H9 (cell line): Measurements from ENCODE around the gene GJB6. TPM values are rescaled to one million over a fixed set of nuclear protein-coding genes. Genes with fewer than 3 reads are reported as not detected.

ENCODE experiments used
- DNase-seq: peaks from one replicate; pipeline ENCODE4 v3.0.0-alpha.2; 2017
- H2AFZ ChIP-seq: one replicate; pipeline ENCODE4 v1.6.1; 2013; ENCODE audit warnings: mild to moderate bottlenecking, low read length, control low read depth, moderate library complexity
- H2AK5ac ChIP-seq: 2 replicates; pipeline ENCODE4 v1.6.1; 2013; ENCODE audit warnings: low read length, control low read depth, mixed read lengths; ENCODE audit not compliant: insufficient read length
- H2BK120ac ChIP-seq: one replicate; pipeline ENCODE4 v1.6.1; 2013; ENCODE audit warnings: low read depth, mild to moderate bottlenecking, low read length, control low read depth, inconsistent platforms; ENCODE audit not compliant: poor library complexity, severe bottlenecking
- H2BK12ac ChIP-seq: 2 replicates; pipeline ENCODE4 v1.6.1; 2013; ENCODE audit warnings: low read length, control low read depth, mixed read lengths, low read depth; ENCODE audit not compliant: insufficient read length
- H2BK15ac ChIP-seq: 2 replicates; pipeline ENCODE4 v1.6.1; 2013; ENCODE audit warnings: low read depth, low read length, control low read depth
- H2BK20ac ChIP-seq: one replicate; pipeline ENCODE4 v1.6.1; 2013; ENCODE audit warnings: low read depth, mild to moderate bottlenecking, low read length, control low read depth, inconsistent platforms; ENCODE audit not compliant: poor library complexity, severe bottlenecking
- H2BK5ac ChIP-seq: 2 replicates; pipeline ENCODE4 v1.6.1; 2013; ENCODE audit warnings: low read length, control low read depth, mixed read lengths; ENCODE audit not compliant: insufficient read length
- H3K14ac ChIP-seq: 2 replicates; pipeline ENCODE4 v1.6.1; 2013; ENCODE audit warnings: low read length, control low read depth; ENCODE audit not compliant: insufficient read depth
- H3K18ac ChIP-seq: 2 replicates; pipeline ENCODE4 v1.6.1; 2013; ENCODE audit warnings: low read depth, mild to moderate bottlenecking, mixed read lengths, low read length, control low read depth; ENCODE audit not compliant: insufficient read length
- H3K23ac ChIP-seq: 2 replicates; pipeline ENCODE4 v1.6.1; 2013; ENCODE audit warnings: low read length, control low read depth, mixed read lengths, low read depth; ENCODE audit not compliant: insufficient read length
- H3K23me2 ChIP-seq: 2 replicates; pipeline ENCODE4 v1.6.1; 2013; ENCODE audit warnings: low read depth, mild to moderate bottlenecking, mixed read lengths, low read length, control low read depth; ENCODE audit not compliant: insufficient read length, poor library complexity, severe bottlenecking
- H3K27ac ChIP-seq: 2 replicates; pipeline ENCODE4 v1.5.1; 2013; ENCODE audit warnings: low read length, control low read depth, mixed read lengths, low read depth; ENCODE audit not compliant: insufficient read length
- H3K27me3 ChIP-seq: 2 replicates; pipeline ENCODE4 v1.6.1; 2013; ENCODE audit warnings: low read length, control low read depth, inconsistent platforms; ENCODE audit not compliant: insufficient read depth
- H3K4ac ChIP-seq: 2 replicates; pipeline ENCODE4 v1.6.1; 2013; ENCODE audit warnings: low read depth, mild to moderate bottlenecking, control low read depth, inconsistent platforms, low read length, moderate library complexity
- H3K4me1 ChIP-seq: 2 replicates; pipeline ENCODE4 v1.6.1; 2013; ENCODE audit warnings: low read length, control low read depth, inconsistent platforms; ENCODE audit not compliant: insufficient read depth
- H3K4me2 ChIP-seq: 2 replicates; pipeline ENCODE4 v1.6.1; 2013; ENCODE audit warnings: low read length, control low read depth, mixed read lengths; ENCODE audit not compliant: insufficient read length, insufficient read depth
- H3K56ac ChIP-seq: 2 replicates; pipeline ENCODE4 v1.6.1; 2013; ENCODE audit warnings: low read depth, mild to moderate bottlenecking, mixed read lengths, low read length, control low read depth; ENCODE audit not compliant: insufficient read length
- H3K79me1 ChIP-seq: 2 replicates; pipeline ENCODE4 v1.6.1; 2013; ENCODE audit warnings: low read depth, mild to moderate bottlenecking, moderate library complexity, low read length, control low read depth, inconsistent platforms; ENCODE audit not compliant: insufficient read depth, poor library complexity, severe bottlenecking
- H3K79me2 ChIP-seq: 2 replicates; pipeline ENCODE4 v1.6.1; 2013; ENCODE audit warnings: low read length, control low read depth, inconsistent platforms; ENCODE audit not compliant: insufficient read depth
- H3K9ac ChIP-seq: 2 replicates; pipeline ENCODE4 v1.6.1; 2013; ENCODE audit warnings: low read length, control low read depth, mixed read lengths; ENCODE audit not compliant: insufficient read length; ENCODE audit errors: extremely low read depth
- H3K9me3 ChIP-seq: one replicate; pipeline ENCODE4 v1.6.1; 2013; ENCODE audit warnings: low read depth, low read length, inconsistent platforms; ENCODE audit not compliant: control insufficient read depth
- H3T11ph ChIP-seq: one replicate; pipeline ENCODE4 v1.6.1; 2013; ENCODE audit warnings: mild to moderate bottlenecking, low read length, control low read depth, inconsistent platforms
- H4K20me1 ChIP-seq: one replicate; pipeline ENCODE4 v1.6.1; 2013; ENCODE audit not compliant: control insufficient read depth, insufficient read length, insufficient read depth
- H4K5ac ChIP-seq: 2 replicates; pipeline ENCODE4 v1.6.1; 2013; ENCODE audit warnings: low read depth, mild to moderate bottlenecking, mixed read lengths, low read length, control low read depth; ENCODE audit not compliant: insufficient read length
- H4K8ac ChIP-seq: replicated peaks from 2 replicates; pipeline ENCODE4 v1.6.1; 2013; ENCODE audit warnings: low read length, control low read depth, mixed read lengths, low read depth; ENCODE audit not compliant: insufficient read length
- H4K91ac ChIP-seq: 2 replicates; pipeline ENCODE4 v1.6.1; 2013; ENCODE audit warnings: low read depth, mild to moderate bottlenecking, moderate library complexity, mixed read lengths, low read length, control low read depth; ENCODE audit not compliant: insufficient read length
- H3K27ac Mint-ChIP-seq, 3 experiments: 2 replicates in 2 of 3; 3 replicates in 1 of 3; pipeline ENCODE4 v1.8.0; 2020 to 2021; ENCODE audit warnings: mixed read lengths in 3 of 3, mild to moderate bottlenecking in 1 of 3, moderate library complexity in 1 of 3
- H3K27me3 Mint-ChIP-seq: 2 replicates; pipeline ENCODE4 v1.8.0; 2021; ENCODE audit warnings: low read depth, mild to moderate bottlenecking, moderate library complexity, mixed read lengths
- H3K36me3 Mint-ChIP-seq, 3 experiments: 2 replicates in 2 of 3; 3 replicates in 1 of 3; pipeline ENCODE4 v1.8.0; 2020 to 2021; ENCODE audit warnings: low read depth in 3 of 3, mixed read lengths in 3 of 3; ENCODE audit not compliant: insufficient read depth in 1 of 3
- H3K4me1 Mint-ChIP-seq, 2 experiments: 2 replicates each; pipeline ENCODE4 v1.8.0; 2020; ENCODE audit warnings: mixed read lengths in 2 of 2
- H3K4me3 Mint-ChIP-seq, 2 experiments: 2 replicates in 1 of 2; 3 replicates in 1 of 2; pipeline ENCODE4 v1.8.0; 2020 to 2021; ENCODE audit warnings: mild to moderate bottlenecking in 2 of 2, mixed read lengths in 2 of 2, moderate library complexity in 1 of 2
- H3K9me3 Mint-ChIP-seq, 2 experiments: 2 replicates in 1 of 2; 3 replicates in 1 of 2; pipeline ENCODE4 v1.8.0; 2020; ENCODE audit warnings: mild to moderate bottlenecking in 2 of 2, mixed read lengths in 2 of 2, moderate library complexity in 1 of 2
- CTCF ChIP-seq: fragments of 200-600 bp; sonication (generic); conservative IDR thresholded peaks from 3 replicates; pipeline ENCODE4 v1.8.0; 2021; ENCODE audit warnings: antibody characterized with exemption, mild to moderate bottlenecking
- WGBS: extraction: QIAGEN DNeasy Blood & Tissue Kit; methylation state at CpG from one replicate; pipeline ENCODE4 v1.1.7; 2013; ENCODE audit warnings: missing lambda C conversion rate, low lambda C conversion rate, mixed read lengths; ENCODE audit not compliant: insufficient read length; ENCODE audit errors: extremely low coverage; 5-methylcytosine and 5-hydroxymethylcytosine counted together
- total RNA-seq: library from RNA; stranded (reverse); gene quantifications from 2 replicates; pipeline ENCODE4 v1.2.1, GENCODE V29; 2021

Gene GJB6
- total RNA-seq, 1 experiment from 2014 or later: not detected

GRCh38 chr13:20258963-20259288 is 26.8 kb upstream of the GJB6 start:
- Histone ChIP-seq H2BK12ac (no peak overlapping the region), H2BK20ac (no peak overlapping the region), H3K14ac (no peak overlapping the region), H3K27ac (no peak overlapping the region), H3K9ac (no peak overlapping the region), H4K5ac (no peak overlapping the region), H3K56ac (no peak overlapping the region), H2AK5ac (no peak overlapping the region), H3T11ph (no peak overlapping the region), H2BK5ac (no peak overlapping the region), H3K79me1 (no peaks in the 10 kb centered on the region), H3K4me1 (no peaks in the 10 kb centered on the region), H3K79me2 (no peaks in the 10 kb centered on the region), H3K9me3 (no peaks in the 10 kb centered on the region), H3K23me2 (no peaks in the 10 kb centered on the region), H2BK120ac (no peak overlapping the region), H3K27me3 (no peaks in the 10 kb centered on the region), H4K20me1 (no peaks in the 10 kb centered on the region), H4K91ac (no peak overlapping the region), H4K8ac (no peak overlapping the region), H2BK15ac (no peak overlapping the region), H3K18ac (no peak overlapping the region), H2AFZ (no peak overlapping the region), H3K4ac (no peak overlapping the region), H3K4me2 (no peak overlapping the region), H3K23ac (no peak overlapping the region)
- WGBS: no CpG with 5 or more reads among the region's 4 CpGs
- DNase-seq: no peak
- peaks cover 12% of the 10 kb centered on the region; the same call in 1 of the 2 replicates for H3K27me3 Mint-ChIP-seq
- no peaks in the 10 kb centered on the region for H3K4me1 Mint-ChIP-seq
- no peak for TF ChIP-seq CTCF
- H3K4me3 Mint-ChIP-seq: no peak overlapping the region
- no peaks in the 10 kb centered on the region; a peak in 1 of 5 replicates for H3K9me3 Mint-ChIP-seq
- H3K27ac Mint-ChIP-seq: no peak overlapping the region
- H3K36me3 Mint-ChIP-seq: no peaks in the 10 kb centered on the region
